GM19351 (cell line): ENCODE data around the gene ZNF579.
"Not testable (repeated sequence)": the region's sequence is repeated elsewhere in the genome, so short reads cannot be mapped to it uniquely, and the experiment has no call there.

Experiments
- ATAC-seq: cut with Tn5 transposase; IDR thresholded peaks from one replicate; pipeline ENCODE4 v1.9.1; 2021; ENCODE audit warnings: mild to moderate bottlenecking, moderate library complexity; ENCODE audit not compliant: unreplicated experiment

The ZNF579 gene

GRCh38 chr19:55542292-55542855 lies 38.3 kb downstream of the ZNF579 start:
- no peak for ATAC-seq

- ATAC-seq = no peak
Observed at GRCh38 chr19:55541091-55541490, 39.6 kb downstream of the ZNF579 start.

- no peak for ATAC-seq
Observed at GRCh38 chr19:55540619-55541018, 40.0 kb downstream of the ZNF579 start.

GRCh38 chr19:55539090-55539984 lies 41.3 kb downstream of the ZNF579 start:
- ATAC-seq = no peak

GRCh38 chr19:55538132-55538531 lies 42.5 kb downstream of the ZNF579 start:
- no peak for ATAC-seq

GRCh38 chr19:55537741-55538111 lies 42.9 kb downstream of the ZNF579 start:
- ATAC-seq = no peak

GRCh38 chr19:55536951-55537740 lies 43.5 kb downstream of the ZNF579 start, which contains the start of gene SBK2:
Gene SBK2, minus strand, starts transcription at chr19:55537133. Its CDS starts 839 bp downstream, at chr19:55536294.
- no peak for ATAC-seq

- no peak for ATAC-seq
Observed at GRCh38 chr19:55536366-55536765, 44.3 kb downstream of the ZNF579 start.

- no peak for ATAC-seq
Observed at GRCh38 chr19:55535965-55536350, 44.7 kb downstream of the ZNF579 start.

GRCh38 chr19:55535173-55535964 lies 45.3 kb downstream of the ZNF579 start:
- no peak for ATAC-seq

GRCh38 chr19:55534280-55534679 lies 46.4 kb downstream of the ZNF579 start:
- not testable (repeated sequence) for ATAC-seq

- no peak for ATAC-seq
Observed at GRCh38 chr19:55530996-55531395, 49.7 kb downstream of the ZNF579 start.

- no peak for ATAC-seq
Observed at GRCh38 chr19:55529636-55530234, 50.9 kb downstream of the ZNF579 start.

GRCh38 chr19:55528030-55528803 lies 52.4 kb downstream of the ZNF579 start:
- ATAC-seq = no peak

GRCh38 chr19:55527197-55528029 lies 53.2 kb downstream of the ZNF579 start:
- ATAC-seq = no peak
